CD4-positive, alpha-beta T cell (primary cell): ENCODE results near the gene GPR55. TPM values are rescaled to one million over a fixed set of nuclear protein-coding genes. Genes with fewer than 3 reads are reported as not detected.
A peak's percentile ranks its signal among the peaks of the same experiment; 100 is the strongest.

Experiments
- ATAC-seq: fragments of 200-7000 bp; cut with Tn5 transposase; one replicate; pipeline ENCODE4 v1.10.0; 2022; ENCODE audit warnings: mild to moderate bottlenecking; ENCODE audit not compliant: poor library complexity
- CTCF ChIA-PET: fragments of 350-600 bp; sonication (Branson Sonifier 250); formaldehyde crosslinking; loops from one replicate; lab custom pipeline; 2021; ENCODE audit warnings: antibody characterized with exemption, inconsistent platforms; lab: Charles Lee
- POLR2A ChIA-PET: fragments of 350-600 bp; sonication (Branson Sonifier 250); formaldehyde crosslinking; loops from one replicate; lab custom pipeline; 2021; ENCODE audit warnings: antibody characterized with exemption, inconsistent platforms; lab: Charles Lee
- DNase-seq, 14 experiments: peaks; one replicate each; pipeline ENCODE4 v3.0.0-alpha.2; 2013 to 2020; ENCODE audit warnings: mixed read lengths in 2 of 14
- H3K27ac ChIP-seq, 2 donors: one replicate each; pipeline versions ENCODE4 v1.5.1 to v1.7.0; 2013; ENCODE audit warnings: low read length in 2 of 2, low read depth in 1 of 2, mild to moderate bottlenecking in 1 of 2
- H3K27me3 ChIP-seq, 2 experiments: 1 replicate in 1 of 2; 2 replicates in 1 of 2; pipeline versions ENCODE4 v1.6.1 to v1.7.0; 2013; ENCODE audit warnings: low read length in 2 of 2, control low read depth in 1 of 2, mild to moderate bottlenecking in 1 of 2, moderate library complexity in 1 of 2; ENCODE audit not compliant: insufficient read depth in 2 of 2, control insufficient read depth in 1 of 2
- H3K36me3 ChIP-seq: one replicate; pipeline ENCODE4 v1.6.1; 2013; ENCODE audit warnings: low read length, control low read depth; ENCODE audit not compliant: insufficient read depth
- H3K4me1 ChIP-seq: one replicate; pipeline ENCODE4 v1.6.1; 2013; ENCODE audit warnings: low read length, control low read depth; ENCODE audit not compliant: insufficient read depth
- H3K4me3 ChIP-seq: one replicate; pipeline ENCODE4 v1.5.1; 2013; ENCODE audit warnings: mild to moderate bottlenecking, low read length, moderate library complexity
- H3K9me3 ChIP-seq, 2 experiments: 1 replicate in 1 of 2; 2 replicates in 1 of 2; pipeline versions ENCODE4 v1.6.1 to v1.7.0; 2013; ENCODE audit warnings: low read length in 2 of 2, mild to moderate bottlenecking in 2 of 2, control low read depth in 1 of 2, moderate library complexity in 1 of 2; ENCODE audit not compliant: control insufficient read depth in 1 of 2, insufficient read depth in 1 of 2
- H3K27ac Mint-ChIP-seq: one replicate; pipeline ENCODE4 v1.8.0; 2020; ENCODE audit warnings: mixed read lengths
- H3K27me3 Mint-ChIP-seq: one replicate; pipeline ENCODE4 v1.8.0; 2021; ENCODE audit warnings: mixed read lengths
- H3K36me3 Mint-ChIP-seq: one replicate; pipeline ENCODE4 v1.8.0; 2021; ENCODE audit warnings: low read depth, mixed read lengths
- H3K4me1 Mint-ChIP-seq: one replicate; pipeline ENCODE4 v1.8.0; 2021; ENCODE audit warnings: low read depth, mixed read lengths
- H3K4me3 Mint-ChIP-seq: one replicate; pipeline ENCODE4 v1.8.0; 2020; ENCODE audit warnings: mild to moderate bottlenecking, mixed read lengths
- H3K9me3 Mint-ChIP-seq: one replicate; pipeline ENCODE4 v1.8.0; 2020; ENCODE audit warnings: mixed read lengths
- intact Hi-C, 2 experiments: fragments of 100-400 bp; cut with DNase I in 1 of 2; cut with micrococcal nuclease in 1 of 2; formaldehyde crosslinking; loops; one replicate each; pipeline versions ENCODE4 v1.15.1 to v1.9.0; 2023 to 2025; cut with DNase I, micrococcal nuclease
- total RNA-seq, 174 experiments: library from RNA in 2 of 174; stranded (reverse) in 2 of 174; gene quantifications; one replicate each; pipeline ENCODE4 v1.2.3 and lab custom pipeline; 2021 to 2026
- TF ChIP-seq, protein P1 (sequence below): fragments of 200-600 bp; IDR thresholded peaks from one replicate; pipeline ENCODE4 v1.8.0; 2022; ENCODE audit warnings: antibody characterized with exemption, mild to moderate bottlenecking

Gene GPR55
- total RNA-seq, 2 experiments from 2014 or later = 2.9 to 3.8 TPM

DNA sequence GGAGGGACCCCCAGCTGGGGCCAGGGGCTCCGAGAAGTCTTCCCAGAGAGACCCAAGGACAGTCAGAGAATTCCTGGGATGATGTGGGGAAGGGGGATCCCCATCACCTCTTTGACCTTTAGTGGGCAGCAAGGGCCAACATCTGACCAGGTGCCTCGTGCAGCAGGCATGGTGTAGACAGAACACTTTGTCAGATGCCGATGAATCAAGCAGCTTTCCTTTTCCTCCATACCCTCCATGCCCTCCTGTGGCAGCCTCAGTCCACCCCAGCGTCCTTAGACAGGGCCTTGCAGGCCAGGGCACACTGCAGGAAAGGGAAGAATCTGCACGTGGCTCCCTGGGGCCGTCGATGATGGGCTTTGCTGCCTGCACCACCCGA, 26.3 kb downstream of the GPR55 start:
- Histone ChIP-seq H3K27me3 (peaks cover 0 to 5% of the 10 kb centered on the region in 2 experiments), H3K36me3 (no peaks in the 10 kb centered on the region), H3K9me3 (no peaks in the 10 kb centered on the region), H3K27ac (no peak overlapping the region), H3K4me3 (no peak overlapping the region), H3K4me1 (peaks cover 21% of the 10 kb centered on the region)
- TF ChIP-seq, protein P1, sequence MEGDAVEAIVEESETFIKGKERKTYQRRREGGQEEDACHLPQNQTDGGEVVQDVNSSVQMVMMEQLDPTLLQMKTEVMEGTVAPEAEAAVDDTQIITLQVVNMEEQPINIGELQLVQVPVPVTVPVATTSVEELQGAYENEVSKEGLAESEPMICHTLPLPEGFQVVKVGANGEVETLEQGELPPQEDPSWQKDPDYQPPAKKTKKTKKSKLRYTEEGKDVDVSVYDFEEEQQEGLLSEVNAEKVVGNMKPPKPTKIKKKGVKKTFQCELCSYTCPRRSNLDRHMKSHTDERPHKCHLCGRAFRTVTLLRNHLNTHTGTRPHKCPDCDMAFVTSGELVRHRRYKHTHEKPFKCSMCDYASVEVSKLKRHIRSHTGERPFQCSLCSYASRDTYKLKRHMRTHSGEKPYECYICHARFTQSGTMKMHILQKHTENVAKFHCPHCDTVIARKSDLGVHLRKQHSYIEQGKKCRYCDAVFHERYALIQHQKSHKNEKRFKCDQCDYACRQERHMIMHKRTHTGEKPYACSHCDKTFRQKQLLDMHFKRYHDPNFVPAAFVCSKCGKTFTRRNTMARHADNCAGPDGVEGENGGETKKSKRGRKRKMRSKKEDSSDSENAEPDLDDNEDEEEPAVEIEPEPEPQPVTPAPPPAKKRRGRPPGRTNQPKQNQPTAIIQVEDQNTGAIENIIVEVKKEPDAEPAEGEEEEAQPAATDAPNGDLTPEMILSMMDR = no peak
- H3K27ac Mint-ChIP-seq = no peak overlapping the region
- H3K4me1 Mint-ChIP-seq = peaks cover 16% of the 10 kb centered on the region
- POLR2A ChIA-PET = no interaction called here
- DNase-seq (peak in 1 of 14 experiments; percentile 23), ATAC-seq (no peak)
- H3K4me3 Mint-ChIP-seq = no peak overlapping the region
- intact Hi-C loops = no loop called here
- CTCF ChIA-PET = no interaction called here
- no peaks in the 10 kb centered on the region for H3K36me3 Mint-ChIP-seq
- H3K27me3 Mint-ChIP-seq = peaks cover 12% of the 10 kb centered on the region
- H3K9me3 Mint-ChIP-seq = no peaks in the 10 kb centered on the region

DNA sequence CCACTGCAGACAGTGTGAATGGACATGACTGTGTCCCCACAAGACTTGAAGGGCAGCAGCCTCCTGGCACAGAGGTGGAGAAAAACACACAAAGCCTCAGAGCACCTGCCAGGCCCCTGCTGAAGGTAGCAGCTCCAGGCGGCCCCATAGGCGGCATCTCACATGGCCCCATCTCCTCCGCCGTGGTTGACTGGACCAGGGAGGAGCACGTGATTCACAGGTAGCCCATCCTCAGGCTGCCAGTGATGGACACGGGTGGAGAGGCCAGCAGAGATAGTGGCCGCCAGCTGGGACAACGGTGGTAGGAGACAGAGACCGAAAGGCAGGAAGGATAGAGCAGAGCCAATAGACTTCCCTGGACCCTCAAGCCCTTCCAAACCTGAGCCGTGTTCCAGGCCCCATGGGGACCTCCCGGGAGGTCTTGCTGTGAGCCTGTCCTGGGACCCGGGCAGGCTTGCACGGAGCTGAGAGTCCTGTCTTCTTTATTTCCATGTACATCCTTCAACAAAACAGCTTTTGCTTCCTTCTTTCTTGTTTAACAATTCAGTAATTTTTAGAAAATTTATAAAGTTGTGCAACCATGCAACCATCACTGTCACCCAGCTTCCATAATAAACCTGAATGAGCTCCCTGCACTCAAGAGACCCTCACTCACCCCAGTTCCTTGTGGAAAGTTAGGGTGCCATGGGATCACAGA, 26.9 kb downstream of the GPR55 start:
- Mint-ChIP-seq H3K9me3 (no peaks in the 10 kb centered on the region), H3K4me3 (no peak overlapping the region), H3K4me1 (peaks cover 13% of the 10 kb centered on the region), H3K36me3 (no peaks in the 10 kb centered on the region), H3K27me3 (peaks cover 12% of the 10 kb centered on the region), H3K27ac (no peak overlapping the region)
- Histone ChIP-seq H3K9me3 (no peaks in the 10 kb centered on the region), H3K4me1 (peaks cover 22% of the 10 kb centered on the region), H3K27ac (no peak overlapping the region), H3K36me3 (no peaks in the 10 kb centered on the region), H3K27me3 (peaks cover 0 to 6% of the 10 kb centered on the region in 2 experiments), H3K4me3 (no peak overlapping the region)
- intact Hi-C loops = no loop called here
- CTCF ChIA-PET = interaction anchor here (1.8 kb wide), 1 partner anchor 89 kb away, joined by 7 read pairs; no protein-coding TSS in a partner anchor
- DNase-seq = peak in 1 of 14 experiments; percentile 31
- POLR2A ChIA-PET = no interaction called here
- no peak for ATAC-seq
- TF ChIP-seq, protein P1 = no peak

DNA sequence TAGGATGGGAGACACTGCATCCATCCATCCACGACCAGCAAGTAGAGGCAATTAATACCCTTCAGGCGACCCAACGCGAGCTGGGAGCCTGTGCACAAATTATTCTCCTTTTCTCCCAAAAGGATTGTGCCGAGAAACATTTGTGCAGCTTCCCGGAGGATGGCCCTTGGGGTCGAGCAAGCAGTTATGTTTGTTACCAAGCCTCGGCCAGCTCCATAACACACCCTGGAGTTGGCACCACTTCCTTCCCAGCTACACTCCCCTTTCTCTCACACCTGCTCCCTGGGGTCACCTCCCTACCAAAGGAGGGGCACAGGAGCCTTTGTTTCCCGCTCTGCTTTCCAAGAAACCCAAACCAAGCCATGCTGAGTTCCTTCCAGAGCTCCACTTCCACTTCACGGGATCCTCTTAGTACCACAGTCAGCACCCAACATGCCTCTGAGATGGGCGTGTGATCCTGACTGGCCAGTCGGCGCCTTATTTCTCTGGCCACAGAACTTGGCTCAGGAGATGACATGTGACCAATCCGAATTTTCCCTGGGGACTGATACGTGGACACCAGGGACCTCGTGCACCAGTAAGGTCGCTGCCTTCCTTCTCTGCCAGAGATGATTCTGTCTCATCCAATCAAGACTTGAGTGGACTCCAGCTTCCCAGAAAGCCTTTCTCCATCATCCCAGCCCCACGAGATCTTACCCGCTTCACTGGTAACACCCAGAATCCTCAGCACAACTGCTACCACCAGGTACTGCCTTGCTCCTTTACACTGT, 28.5 kb downstream of the GPR55 start:
- no peaks in the 10 kb centered on the region for H3K9me3 Mint-ChIP-seq
- peaks cover 0 to 7% of the 10 kb centered on the region in 2 experiments for H3K27me3 ChIP-seq
- no peak overlapping the region for H3K27ac ChIP-seq
- H3K27me3 Mint-ChIP-seq = peaks cover 22% of the 10 kb centered on the region
- DNase-seq (peak in 1 of 14 experiments; percentile 19), ATAC-seq (no peak)
- no peaks in the 10 kb centered on the region for H3K36me3 Mint-ChIP-seq
- H3K36me3 ChIP-seq = no peaks in the 10 kb centered on the region
- CTCF ChIA-PET = interaction anchor here (1.8 kb wide), 1 partner anchor 91 kb away, joined by 7 read pairs; no protein-coding TSS in a partner anchor
- TF ChIP-seq, protein P1 = no peak
- no peak overlapping the region for H3K27ac Mint-ChIP-seq
- POLR2A ChIA-PET = no interaction called here
- no peaks in the 10 kb centered on the region for H3K9me3 ChIP-seq
- H3K4me3 ChIP-seq = no peak overlapping the region
- peaks cover 16% of the 10 kb centered on the region for H3K4me1 ChIP-seq
- no peak overlapping the region for H3K4me3 Mint-ChIP-seq
- intact Hi-C loops = no loop called here
- H3K4me1 Mint-ChIP-seq = peaks cover 16% of the 10 kb centered on the region
